NCI-H748 (cell line): Measurements from ENCODE around the gene ACTR3.
A peak's percentile ranks its signal among the peaks of the same experiment; 100 is the strongest.
"Not testable (repeated sequence)": the region's sequence is repeated elsewhere in the genome, so short reads cannot be mapped to it uniquely, and the experiment has no call there.

Source experiments
- DNase-seq: peaks from one replicate; lab custom pipeline; 2025; ENCODE audit not compliant: unreplicated experiment; lab: John Stamatoyannopoulos, UW

ACTR3 gene

GRCh38 chr2:113889471-113890252, at the start of gene ACTR3:
Gene ACTR3 (plus strand): TSS chr2:113890089. CDS start chr2:113890280, 191 bp downstream.
- peak; percentile 96 for DNase-seq

- DNase-seq = no peak
Measured at GRCh38 chr2:113840518-113840917, 49.4 kb upstream of the ACTR3 start.

GRCh38 chr2:113842919-113843736, 46.8 kb upstream of the ACTR3 start:
- no peak for DNase-seq

DNA sequence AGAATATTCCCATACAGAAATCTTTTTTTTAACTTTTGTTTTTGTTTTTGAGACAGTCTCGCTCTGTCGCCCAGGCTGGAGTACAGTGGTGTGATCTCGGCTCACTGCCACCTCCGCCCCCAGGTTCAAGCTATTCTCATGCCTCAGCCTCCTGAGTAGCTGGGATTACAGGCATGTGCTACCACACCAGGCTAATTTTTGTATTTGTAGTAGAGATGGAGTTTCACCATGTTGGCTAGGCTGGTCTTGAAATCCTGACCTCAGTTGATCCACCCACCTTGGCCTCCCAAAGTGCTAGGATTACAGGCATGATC, 46.2 kb upstream of the ACTR3 start:
- not testable (repeated sequence) for DNase-seq

GRCh38 chr2:113845261-113845660, 44.6 kb upstream of the ACTR3 start:
- no peak for DNase-seq

DNA sequence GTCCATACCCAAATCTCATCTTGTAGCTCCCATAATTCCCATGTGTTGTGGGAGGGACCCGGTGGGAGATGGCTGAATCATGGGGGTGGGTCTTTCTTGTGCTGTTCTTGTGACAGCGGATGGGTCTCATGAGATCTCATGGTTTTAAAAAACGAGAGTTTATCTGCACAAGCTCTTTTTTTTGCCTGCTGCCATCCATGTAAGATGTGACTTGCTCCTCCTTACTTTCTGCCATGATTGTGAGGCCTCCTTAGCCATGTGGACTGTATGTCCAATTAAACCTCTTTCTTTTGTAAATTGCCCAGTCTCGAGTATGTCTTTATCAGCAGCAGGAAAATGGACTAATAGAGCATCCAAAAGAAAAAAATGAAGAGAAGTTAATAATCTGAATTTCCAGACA, 44.1 kb upstream of the ACTR3 start:
- DNase-seq = not testable (repeated sequence)

DNA sequence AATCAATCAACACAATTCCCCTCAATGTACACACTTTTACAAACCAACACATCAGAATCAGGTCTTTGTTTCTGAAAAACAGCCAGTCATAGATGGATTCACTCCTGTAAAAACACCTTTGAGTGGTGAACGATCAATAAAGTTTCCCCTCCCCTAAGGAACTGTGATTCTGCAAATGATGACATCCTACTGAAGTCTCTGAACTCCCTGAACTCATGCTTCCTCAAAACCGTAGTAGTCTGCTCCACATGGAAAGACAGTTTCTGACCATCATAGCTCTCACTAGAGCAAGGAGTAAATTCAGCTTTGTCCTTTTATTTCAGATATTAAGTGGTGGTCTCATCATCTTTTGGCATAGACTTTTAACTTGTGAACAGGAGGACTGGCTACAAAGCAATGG, 43.5 kb upstream of the ACTR3 start:
- DNase-seq = no peak

DNA sequence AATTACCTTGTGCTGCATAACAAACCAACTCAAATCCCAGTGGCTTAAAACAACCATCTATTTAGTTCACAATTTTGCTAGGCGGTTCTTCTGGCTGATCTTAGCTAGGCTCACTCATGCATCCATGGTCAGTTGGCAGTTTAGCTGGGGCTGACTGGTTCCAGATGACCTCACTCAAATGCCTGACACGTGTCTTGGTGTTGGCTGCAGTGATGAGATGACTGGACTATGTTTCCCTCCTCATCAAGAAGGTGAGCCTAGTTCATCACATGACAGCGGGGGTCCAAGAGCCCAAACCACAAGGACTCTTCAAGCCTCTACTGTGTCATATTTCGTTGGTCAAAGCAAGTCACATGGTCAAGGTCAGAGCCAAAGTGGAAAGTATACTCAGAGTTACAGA, 42.7 kb upstream of the ACTR3 start:
- no peak for DNase-seq

GRCh38 chr2:113848758-113849415, 41.0 kb upstream of the ACTR3 start:
- DNase-seq = no peak

DNA sequence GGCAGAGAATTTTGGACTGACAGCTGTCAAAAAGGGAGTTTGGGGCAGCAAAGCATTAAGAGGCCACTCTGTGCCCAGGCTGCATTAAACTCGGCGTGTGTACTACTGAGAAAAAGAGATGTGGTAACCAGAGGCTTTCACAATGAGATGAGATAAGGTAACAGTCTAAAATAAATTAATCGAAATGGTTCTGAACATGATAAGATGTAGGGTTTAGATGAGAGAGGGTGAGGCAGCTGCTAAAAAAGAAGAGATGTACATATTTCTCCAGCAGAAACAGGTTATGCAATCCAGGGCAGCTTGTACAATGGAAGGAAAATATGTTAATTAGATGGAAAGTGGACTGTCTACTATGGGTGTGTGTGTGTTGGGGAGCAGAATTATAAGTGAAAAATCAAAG, 39.2 kb upstream of the ACTR3 start:
- DNase-seq = no peak

DNA sequence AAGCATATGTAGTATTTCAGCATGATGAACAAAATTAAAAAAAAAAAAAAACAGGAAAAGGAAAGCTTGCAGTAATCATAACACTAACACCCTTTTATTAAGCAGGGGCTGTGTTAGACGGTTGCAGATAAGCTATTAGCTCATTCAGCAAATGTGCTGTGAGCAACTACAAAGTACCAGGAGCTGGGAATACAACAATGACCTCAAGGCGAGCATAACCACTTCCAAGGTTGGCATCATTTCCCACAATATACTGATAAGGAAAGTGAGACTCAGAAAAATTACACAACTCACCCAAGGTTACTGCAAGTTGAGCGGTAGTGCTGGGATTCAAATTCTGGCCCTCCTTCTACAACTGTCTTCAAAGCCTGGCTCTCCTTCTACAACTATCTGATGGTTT, 38.2 kb upstream of the ACTR3 start:
- DNase-seq = no peak

GRCh38 chr2:113854208-113854607, 35.7 kb upstream of the ACTR3 start:
- DNase-seq = no peak

DNA sequence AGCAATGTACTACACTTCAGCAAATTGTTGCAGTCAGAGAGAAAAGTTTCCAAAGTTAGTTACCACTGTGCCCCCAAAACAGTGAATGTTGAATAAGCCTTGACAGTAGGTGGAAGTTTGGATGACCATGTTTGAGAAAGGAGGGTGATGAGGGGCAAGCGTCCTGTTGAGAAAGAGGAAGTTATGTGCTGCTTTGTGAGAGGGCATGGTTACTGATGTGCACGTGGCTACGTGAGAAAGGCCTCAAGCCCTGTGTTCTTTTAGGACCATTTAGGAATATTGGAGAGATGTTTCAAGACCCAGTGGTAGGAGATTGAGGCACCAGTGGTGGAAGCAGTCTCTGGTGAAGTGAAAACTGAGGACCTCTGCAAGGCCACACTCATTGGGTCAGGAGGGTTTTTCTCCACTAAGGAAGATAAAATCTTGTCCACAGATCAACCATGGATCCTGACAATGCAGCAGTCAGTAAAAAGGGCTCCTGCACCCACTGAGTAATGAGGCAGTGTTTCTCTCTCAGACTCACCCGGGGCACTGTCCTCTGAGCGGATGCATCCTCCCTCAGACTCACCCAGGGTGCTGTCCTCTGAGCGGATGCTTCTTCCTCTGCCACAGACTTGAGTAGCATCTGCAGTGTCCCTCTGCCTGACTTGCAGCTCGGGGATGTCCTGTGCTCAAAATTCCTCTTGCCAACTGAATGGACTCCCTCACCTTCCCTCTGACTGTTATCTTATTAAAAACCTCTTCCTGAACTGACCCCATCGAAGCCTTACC, 34.7 kb upstream of the ACTR3 start:
- no peak for DNase-seq

DNA sequence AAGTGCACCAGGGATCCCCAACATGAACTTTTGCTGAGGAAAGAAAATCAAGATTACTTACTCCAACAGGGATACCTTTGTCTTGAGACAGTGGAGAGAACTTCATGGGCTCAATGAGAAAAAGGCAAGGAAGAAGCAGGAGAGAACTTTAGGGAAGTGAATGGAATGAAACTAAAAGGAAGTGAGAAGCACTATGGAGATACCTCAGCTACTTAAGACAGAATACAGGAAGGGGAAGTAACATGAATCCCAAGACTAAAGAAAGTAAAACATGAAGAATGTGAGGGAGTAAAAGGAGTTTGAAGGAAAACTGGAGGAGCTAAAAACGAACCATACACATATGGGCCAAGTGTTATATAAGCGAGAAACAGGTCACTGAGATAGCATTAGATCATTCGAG, 32.4 kb upstream of the ACTR3 start:
- DNase-seq = no peak

DNA sequence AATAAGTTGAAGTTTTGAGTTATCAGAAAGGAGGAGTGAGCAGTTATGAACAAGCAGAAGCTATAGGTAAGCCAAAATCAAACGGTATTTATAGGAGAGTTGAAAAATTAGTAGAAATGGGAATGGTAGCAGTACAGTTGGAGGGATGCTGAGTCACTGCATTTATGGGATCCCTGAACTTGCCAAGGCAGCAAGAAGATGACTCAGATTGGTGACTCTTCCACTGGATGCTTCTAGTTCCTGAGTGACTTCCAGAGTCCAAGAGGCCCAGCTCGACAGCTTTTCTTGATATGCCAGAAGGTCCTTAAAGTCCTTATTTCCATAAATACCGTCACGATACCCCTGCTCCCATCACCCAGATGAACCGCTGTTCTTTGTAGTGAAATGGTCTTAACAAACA, 31.1 kb upstream of the ACTR3 start:
- no peak for DNase-seq

DNA sequence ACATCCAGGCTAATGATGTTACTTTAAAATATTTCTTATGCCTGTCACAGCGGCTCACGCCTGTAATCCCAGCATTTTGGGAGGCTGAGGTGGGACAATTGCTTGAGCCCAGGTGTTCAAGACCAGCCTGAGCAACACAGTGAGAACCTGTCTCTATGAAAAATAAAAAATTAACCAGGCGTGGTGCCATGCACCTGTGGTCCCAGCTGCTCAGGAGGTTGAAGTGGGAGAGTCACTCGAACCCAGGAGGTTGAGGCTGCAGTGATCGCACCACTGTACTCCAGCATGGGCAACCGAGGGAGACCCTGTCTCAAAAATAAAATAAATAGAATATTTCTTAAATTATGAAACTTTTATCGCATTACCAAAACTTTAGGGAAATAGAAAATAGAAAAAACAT, 28.1 kb upstream of the ACTR3 start:
- DNase-seq = no peak

DNA sequence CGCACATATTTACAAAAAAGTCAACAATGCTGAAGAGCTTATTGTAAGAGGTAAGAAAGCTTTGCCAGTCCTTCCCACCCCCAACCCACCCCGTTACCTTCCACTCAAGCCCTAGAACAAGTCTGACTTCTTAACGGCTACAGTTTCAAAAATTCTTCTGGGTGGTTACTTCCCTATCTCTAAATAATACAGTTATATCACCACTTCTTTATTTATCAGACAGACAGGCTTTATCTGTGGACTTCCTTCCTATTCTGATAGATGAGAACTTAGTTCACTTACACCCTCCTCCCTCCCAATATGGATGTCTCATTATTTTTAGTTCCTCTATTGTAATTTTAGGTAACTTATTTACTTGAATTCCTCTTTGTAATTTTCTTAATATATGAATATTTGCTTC, 26.7 kb upstream of the ACTR3 start:
- DNase-seq = no peak

- DNase-seq = peak; percentile 85
Measured at GRCh38 chr2:113867571-113867970, 22.3 kb upstream of the ACTR3 start.

DNA sequence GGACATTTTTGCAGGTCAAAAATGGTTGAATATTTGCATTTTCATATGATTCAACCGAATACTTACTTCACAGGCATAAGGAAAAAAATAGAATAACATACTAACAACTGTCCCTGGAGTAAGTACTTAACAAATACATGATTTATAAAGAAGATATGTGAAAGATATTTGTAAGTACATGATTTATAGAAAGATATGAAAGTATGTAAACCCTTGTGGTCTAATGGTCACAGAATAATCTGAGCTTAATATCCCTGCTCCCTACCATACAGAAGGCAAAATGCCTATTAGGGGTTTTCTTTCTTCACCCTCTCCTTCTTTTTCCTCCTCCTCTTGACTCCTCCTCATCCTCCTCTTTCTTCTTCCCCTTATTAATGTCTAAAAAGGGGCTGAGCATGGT, 20.6 kb upstream of the ACTR3 start:
- DNase-seq = no peak

GRCh38 chr2:113872201-113872600, 17.7 kb upstream of the ACTR3 start:
- no peak for DNase-seq

DNA sequence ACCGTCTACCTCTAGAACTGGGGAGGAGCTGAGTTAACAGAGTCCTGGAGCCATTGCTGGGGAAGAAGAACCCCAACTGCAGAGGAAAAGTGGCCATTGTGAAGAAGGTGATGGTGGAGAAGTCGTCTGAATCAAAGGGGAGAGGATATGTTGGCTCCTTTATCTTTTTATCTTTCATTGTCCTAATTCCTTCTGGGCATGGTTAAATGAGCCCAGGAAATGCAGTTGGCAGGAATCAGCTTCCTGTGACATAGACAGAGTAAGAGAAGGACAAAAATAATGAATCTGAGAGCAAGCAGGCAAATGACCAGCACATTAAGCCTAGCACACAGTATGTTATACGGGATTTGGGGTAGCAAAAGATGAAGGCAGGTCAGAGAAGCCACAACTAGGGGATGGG, 16.0 kb upstream of the ACTR3 start:
- DNase-seq = no peak
